Heart left ventricle (tissue), 16 donors: ENCODE results near the gene PTPRD. TPM values are rescaled to one million over a fixed set of nuclear protein-coding genes. Genes with fewer than 3 reads are reported as not detected.

Experiments
- ATAC-seq, 4 donors: fragments of 200-7000 bp; cut with Tn5 transposase; one replicate each; pipeline ENCODE4 v1.9.1; 2020 to 2022; ENCODE audit warnings: moderate library complexity in 4 of 4, mild to moderate bottlenecking in 3 of 4, moderate number of reproducible peaks in 1 of 4
- DNase-seq, 5 donors: peaks; one replicate each; pipeline ENCODE4 v3.0.0-alpha.2; 2020
- H3K27ac ChIP-seq, 12 donors: fragments of 200-600 bp; sonication (generic) in 4 of 12; one replicate each; pipeline versions ENCODE4 v1.5.0 to v1.8.0; 2016 to 2022; ENCODE audit warnings: mild to moderate bottlenecking in 2 of 12
- H3K27me3 ChIP-seq, 9 donors: fragments of 200-600 bp; sonication (generic) in 2 of 9; one replicate each; pipeline versions ENCODE4 v1.5.1 to v1.8.0; 2016 to 2022; ENCODE audit warnings: mild to moderate bottlenecking in 3 of 9
- H3K36me3 ChIP-seq, 9 donors: fragments of 200-600 bp; sonication (generic) in 2 of 9; one replicate each; pipeline versions ENCODE4 v1.5.0 to v1.8.0; 2018 to 2022; ENCODE audit warnings: mild to moderate bottlenecking in 2 of 9
- H3K4me1 ChIP-seq, 12 donors: fragments of 200-600 bp; sonication (generic) in 4 of 12; one replicate each; pipeline versions ENCODE4 v1.5.0 to v1.8.0; 2016 to 2022; ENCODE audit warnings: mild to moderate bottlenecking in 3 of 12
- H3K4me3 ChIP-seq, 12 donors: fragments of 200-600 bp; sonication (generic) in 4 of 12; one replicate each; pipeline versions ENCODE4 v1.5.0 to v1.8.0; 2017 to 2022; ENCODE audit warnings: mild to moderate bottlenecking in 9 of 12, moderate library complexity in 4 of 12
- H3K9me3 ChIP-seq, 12 donors: fragments of 200-600 bp; sonication (generic) in 4 of 12; one replicate each; pipeline versions ENCODE4 v1.5.0 to v1.8.0; 2016 to 2022; ENCODE audit warnings: mild to moderate bottlenecking in 1 of 12
- POLR2A ChIP-seq, 2 donors: fragments of 450-650 bp; IDR thresholded peaks; one replicate each; pipeline ENCODE4 v1.6.1; 2017; ENCODE audit warnings: antibody characterized with exemption in 2 of 2, mild to moderate bottlenecking in 2 of 2, moderate library complexity in 2 of 2
- WGBS, 4 donors: extraction: QIAGEN DNeasy Blood & Tissue Kit in 2 of 4; methylation state at CpG; one replicate each; pipeline versions ENCODE4 v1.1.5 to v1.1.7; 2013 to 2018; 5-methylcytosine and 5-hydroxymethylcytosine counted together
- intact Hi-C, 10 donors: fragments of 100-400 bp; cut with DNase I; formaldehyde crosslinking; loops; one replicate each; pipeline versions ENCODE4 v1.11.1 to v1.14.2; 2022
- polyA plus RNA-seq, 2 donors: library from polyadenylated mRNA; stranded (reverse); fragments of 200-250 nt; gene quantifications; one replicate each; pipeline ENCODE4 v1.2.3, GENCODE V29; 2013
- total RNA-seq, 9 donors: library from RNA; depleted of rRNA in 2 of 9; stranded (reverse); fragments of >200 nt in 2 of 9; fragmentation: NEBNext Ultra II Directional in 3 of 9; extraction: Animal tissue kit (Norgen Biotek cat#: 25700) in 3 of 9; gene quantifications; one replicate each; pipeline versions ENCODE4 v1.1.0 to v1.2.4, GENCODE V29; 2016 to 2023
- TF ChIP-seq, protein P1 (sequence below), 12 donors: fragments of 200-600 bp; sonication (generic) in 4 of 12; IDR thresholded peaks; one replicate each; pipeline versions ENCODE4 v1.5.0 to v1.8.0; 2018 to 2022; ENCODE audit warnings: antibody characterized with exemption in 12 of 12, mild to moderate bottlenecking in 5 of 12
- donor health status: ischemic (EF 13 %, LVEDD 7.1; RV severe dilation, severe dysfunction).
- donor health status: healthy with polysubstance abuse.
- donor health status: DM: no; HTN: yes; CAD: no.
- donor health status: DM: no; HTN: no; CAD: no.
- donor health status: ischemic (EF 25% LVEDD 6.9; RV normal size, moderate dysfunction).
- donor health status: ischemic (EF 25% LVEDD 5.7; RV mildly dilated, moderate dysfunction).
- donor health status: healthy.
- donor health status: DM: yes; HTN: yes; CAD: no.
- donor health status: ischemic (EF 35%, LVEDD 5.7; RV mildly dilated, moderate dysfunction).
- donor health status: nonischemic (EF 11% LVEDD 7.7; RV severe dilation, severe dysfunction).
- donor health status: DM: yes; HTN: yes; CAD: no.
- donor health status: PGD.
- donor health status: ischemic (EF 29% LVEDD 5.4; RV normal size, mild dysfunction).
- donor health status: nonischemic (EF 23%, LVEDD 6.1; RV moderate dilation, normal function).

The PTPRD gene
- total and polyA plus RNA-seq, 11 donors = 1.4 to 25.3 (median 15.1) TPM

DNA sequence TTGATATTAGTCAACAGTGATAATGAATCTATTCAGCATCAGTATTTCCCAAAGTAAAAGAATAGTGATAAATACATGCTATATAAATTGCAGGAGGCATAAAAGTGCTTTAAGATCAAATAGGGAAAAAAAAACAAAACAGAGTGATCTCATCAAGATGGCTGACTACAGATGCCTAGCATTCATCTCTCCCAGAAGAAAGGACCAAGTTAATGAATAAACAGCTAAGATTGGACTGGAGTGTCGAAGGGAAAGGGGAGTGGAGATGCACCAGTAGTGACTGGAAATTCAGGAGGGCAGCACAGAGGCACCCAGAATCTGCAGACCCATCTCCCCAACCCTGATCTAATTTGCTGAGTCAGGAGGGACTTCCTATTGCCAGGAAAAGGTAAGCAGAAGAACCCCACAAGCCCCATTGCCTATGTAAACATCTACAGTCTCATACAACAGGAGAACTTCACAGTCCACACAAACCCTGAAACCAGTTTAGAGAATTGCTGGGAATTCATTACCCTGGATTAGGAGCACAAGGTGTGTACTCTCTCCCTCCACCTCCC, 699.4 kb downstream of the PTPRD start:
- H3K27me3 ChIP-seq = no peaks in the 10 kb centered on the region
- ATAC-seq (no peak), DNase-seq (no peak)
- 50 to 59% (median 57%) methylated on average over 1 of the region's 1 CpG for WGBS, 4 donors
- no peak overlapping the region for H3K27ac ChIP-seq
- peaks cover 0 to 16% (median 1%) of the 10 kb centered on the region in 12 donors for H3K9me3 ChIP-seq
- H3K4me3 ChIP-seq = no peak overlapping the region
- TF ChIP-seq, protein P1, sequence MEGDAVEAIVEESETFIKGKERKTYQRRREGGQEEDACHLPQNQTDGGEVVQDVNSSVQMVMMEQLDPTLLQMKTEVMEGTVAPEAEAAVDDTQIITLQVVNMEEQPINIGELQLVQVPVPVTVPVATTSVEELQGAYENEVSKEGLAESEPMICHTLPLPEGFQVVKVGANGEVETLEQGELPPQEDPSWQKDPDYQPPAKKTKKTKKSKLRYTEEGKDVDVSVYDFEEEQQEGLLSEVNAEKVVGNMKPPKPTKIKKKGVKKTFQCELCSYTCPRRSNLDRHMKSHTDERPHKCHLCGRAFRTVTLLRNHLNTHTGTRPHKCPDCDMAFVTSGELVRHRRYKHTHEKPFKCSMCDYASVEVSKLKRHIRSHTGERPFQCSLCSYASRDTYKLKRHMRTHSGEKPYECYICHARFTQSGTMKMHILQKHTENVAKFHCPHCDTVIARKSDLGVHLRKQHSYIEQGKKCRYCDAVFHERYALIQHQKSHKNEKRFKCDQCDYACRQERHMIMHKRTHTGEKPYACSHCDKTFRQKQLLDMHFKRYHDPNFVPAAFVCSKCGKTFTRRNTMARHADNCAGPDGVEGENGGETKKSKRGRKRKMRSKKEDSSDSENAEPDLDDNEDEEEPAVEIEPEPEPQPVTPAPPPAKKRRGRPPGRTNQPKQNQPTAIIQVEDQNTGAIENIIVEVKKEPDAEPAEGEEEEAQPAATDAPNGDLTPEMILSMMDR (IDR thresholded peaks at IDR 0.05) = no peak
- TF ChIP-seq POLR2A (IDR thresholded peaks at IDR 0.05) = no peak
- intact Hi-C loops = no loop called here
- H3K36me3 ChIP-seq = no peaks in the 10 kb centered on the region
- H3K4me1 ChIP-seq = no peaks in the 10 kb centered on the region

- WGBS, 4 donors = 8 to 12% (median 10%) methylated on average over 2 of the region's 2 CpGs
- intact Hi-C loops = no loop called here
- H3K4me1 ChIP-seq = no peaks in the 10 kb centered on the region
- H3K27me3 ChIP-seq = no peaks in the 10 kb centered on the region
- ATAC-seq (no peak), DNase-seq (no peak)
- TF ChIP-seq, protein P1 (IDR thresholded peaks at IDR 0.05) = peak in 1 of 12 donors; percentile 9
- no peak for TF ChIP-seq POLR2A (IDR thresholded peaks at IDR 0.05)
- H3K36me3 ChIP-seq = no peaks in the 10 kb centered on the region
- H3K4me3 ChIP-seq = no peak overlapping the region
- H3K27ac ChIP-seq = no peak overlapping the region
- peaks cover 0 to 16% (median 0%) of the 10 kb centered on the region in 12 donors for H3K9me3 ChIP-seq
Measured at GRCh38 chr9:9912459-9912858, 700.3 kb downstream of the PTPRD start.

DNA sequence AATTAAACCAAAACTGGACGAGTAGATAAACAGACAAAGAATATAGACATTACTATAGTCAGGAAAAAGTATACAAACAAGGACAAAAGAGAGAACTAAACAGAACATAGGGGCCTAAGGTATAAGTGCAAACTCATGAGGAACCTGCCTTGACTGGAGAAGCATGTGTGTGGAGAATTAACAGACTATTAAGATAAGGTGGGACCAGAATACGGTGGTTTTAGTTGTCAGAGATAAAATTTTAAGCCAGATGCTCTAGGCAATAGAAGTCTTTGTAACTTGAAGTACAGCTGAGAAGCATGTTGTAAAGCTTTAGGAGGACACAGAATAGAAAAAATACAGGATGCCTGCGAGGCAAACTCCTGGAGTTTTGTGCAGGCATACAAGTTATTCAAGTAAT, 707.1 kb downstream of the PTPRD start:
- DNase-seq (no peak), ATAC-seq (no peak)
- Histone ChIP-seq H3K9me3 (no peaks in the 10 kb centered on the region), H3K4me1 (no peaks in the 10 kb centered on the region), H3K27me3 (no peaks in the 10 kb centered on the region), H3K27ac (no peak overlapping the region), H3K4me3 (no peak overlapping the region), H3K36me3 (no peaks in the 10 kb centered on the region)
- intact Hi-C loops = no loop called here
- 46 to 56% (median 50%) methylated on average over 3 of the region's 3 CpGs for WGBS, 4 donors
- TF ChIP-seq, protein P1 (IDR thresholded peaks at IDR 0.05) = no peak
- no peak for TF ChIP-seq POLR2A (IDR thresholded peaks at IDR 0.05)

DNA sequence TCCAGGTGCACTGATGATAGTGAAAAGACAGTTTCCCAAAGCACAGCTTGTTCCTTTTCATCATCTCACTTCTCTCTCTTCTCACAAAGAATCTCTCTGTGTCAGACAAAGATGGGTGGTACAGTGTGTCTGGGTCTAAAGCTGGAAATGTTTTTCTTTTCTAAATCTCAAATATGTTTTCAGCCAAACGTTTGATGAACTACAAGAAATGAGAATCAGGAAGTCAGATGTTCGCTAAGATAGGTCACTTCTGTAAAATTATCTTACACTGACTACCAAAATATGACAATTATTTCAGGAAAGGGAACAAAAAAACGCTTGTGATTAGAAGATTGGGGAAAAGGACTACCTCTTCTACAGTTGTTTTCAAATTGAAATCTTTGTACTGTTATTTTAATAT, 708.8 kb downstream of the PTPRD start:
- 31 to 48% (median 36%) methylated on average over 3 of the region's 3 CpGs for WGBS, 4 donors
- no peaks in the 10 kb centered on the region for H3K27me3 ChIP-seq
- TF ChIP-seq POLR2A (IDR thresholded peaks at IDR 0.05) = no peak
- TF ChIP-seq, protein P1 (IDR thresholded peaks at IDR 0.05) = no peak
- no peak for DNase-seq
- no peak overlapping the region for H3K27ac ChIP-seq
- intact Hi-C loops = no loop called here
- H3K36me3 ChIP-seq = no peaks in the 10 kb centered on the region
- no peaks in the 10 kb centered on the region for H3K9me3 ChIP-seq
- no peak overlapping the region for H3K4me3 ChIP-seq
- ATAC-seq = no peak
- H3K4me1 ChIP-seq = no peaks in the 10 kb centered on the region
